ENCODE results near the gene CBX1. TPM values are rescaled to one million over a fixed set of nuclear protein-coding genes. Genes with fewer than 3 reads are reported as not detected.

CBX1 gene
- total and polyA plus RNA-seq, 2 of the 13 experiments (the other 11 are each of a cell fraction or from before 2014, with no cell fraction given) = 17.8 to 108 TPM

- TF ChIP-seq ZBTB4 (CRISPR knock-in tag; IDR thresholded peaks at IDR 0.05; ENCODE audit: borderline replicate concordance) (no peak), PAWR (CRISPR knock-in tag; IDR thresholded peaks at IDR 0.05; ENCODE audit: borderline replicate concordance) (no peak), ZC3H4 (CRISPR knock-in tag; IDR thresholded peaks at IDR 0.05; ENCODE audit: borderline replicate concordance) (no peak), HNF4G (IDR thresholded peaks at IDR 0.05; ENCODE audit: borderline replicate concordance, low read depth, low read length) (no peak), HNF4G (CRISPR knock-in tag; IDR thresholded peaks at IDR 0.05; ENCODE audit: borderline replicate concordance, low read depth) (0 out of 2 replicates have a peak, but pooled peaks have one; percentile 55), THYN1 (CRISPR knock-in tag; IDR thresholded peaks at IDR 0.05; ENCODE audit: borderline replicate concordance, low read depth) (no peak), MED1 (CRISPR knock-in tag; IDR thresholded peaks at IDR 0.05) (peak; percentile 43; the same call in 1 of the 2 replicates), NFIC (IDR thresholded peaks at IDR 0.05; ENCODE audit: low read length) (no peak), ZNF572 (CRISPR knock-in tag; IDR thresholded peaks at IDR 0.05) (0 out of 2 replicates have a peak, but pooled peaks have one; percentile 27), ZBTB38 (CRISPR knock-in tag; IDR thresholded peaks at IDR 0.05) (no peak), POLR2AphosphoS2 (IDR thresholded peaks at IDR 0.05; ENCODE audit: low read depth, low read length) (no peak), ZNF225 (CRISPR knock-in tag; IDR thresholded peaks at IDR 0.05) (no peak), PCBP1 (IDR thresholded peaks at IDR 0.05; ENCODE audit: borderline replicate concordance, low read depth, low read length) (no peak), ZNF766 (CRISPR knock-in tag; IDR thresholded peaks at IDR 0.05; ENCODE audit: borderline replicate concordance) (peak; percentile 26; the same call in 1 of the 2 replicates), ZNF558 (CRISPR knock-in tag; IDR thresholded peaks at IDR 0.05; ENCODE audit: borderline replicate concordance) (0 out of 2 replicates have a peak, but pooled peaks have one; percentile 2), ZBTB26 (CRISPR knock-in tag; IDR thresholded peaks at IDR 0.05; ENCODE audit: borderline replicate concordance) (peak; percentile 50; the same call in 1 of the 2 replicates), ZSCAN25 (CRISPR knock-in tag; IDR thresholded peaks at IDR 0.05) (peak; percentile 85; the same call in 1 of the 2 replicates), BCL6 (CRISPR knock-in tag; IDR thresholded peaks at IDR 0.05) (0 out of 2 replicates have a peak, but pooled peaks have one; percentile 25), CTCF (CRISPR knock-in tag; IDR thresholded peaks at IDR 0.05) (peak; percentile 37), ZNF235 (CRISPR knock-in tag; IDR thresholded peaks at IDR 0.05; ENCODE audit: borderline replicate concordance) (no peak), ZNF614 (CRISPR knock-in tag; IDR thresholded peaks at IDR 0.05; ENCODE audit: borderline replicate concordance) (no peak), SP4 (CRISPR knock-in tag; IDR thresholded peaks at IDR 0.05) (no peak), ZNF264 (CRISPR knock-in tag; IDR thresholded peaks at IDR 0.05) (no peak)
Observed at GRCh38 chr17:48052956-48053757, 48.1 kb downstream of the CBX1 start (continued).
